Measurements from ENCODE around the gene PDHX.
A peak's percentile ranks its signal among the peaks of the same experiment; 100 is the strongest.
"Not testable (repeated sequence)": the region's sequence is repeated elsewhere in the genome, so short reads cannot be mapped to it uniquely, and the experiment has no call there.

The PDHX gene

DNA sequence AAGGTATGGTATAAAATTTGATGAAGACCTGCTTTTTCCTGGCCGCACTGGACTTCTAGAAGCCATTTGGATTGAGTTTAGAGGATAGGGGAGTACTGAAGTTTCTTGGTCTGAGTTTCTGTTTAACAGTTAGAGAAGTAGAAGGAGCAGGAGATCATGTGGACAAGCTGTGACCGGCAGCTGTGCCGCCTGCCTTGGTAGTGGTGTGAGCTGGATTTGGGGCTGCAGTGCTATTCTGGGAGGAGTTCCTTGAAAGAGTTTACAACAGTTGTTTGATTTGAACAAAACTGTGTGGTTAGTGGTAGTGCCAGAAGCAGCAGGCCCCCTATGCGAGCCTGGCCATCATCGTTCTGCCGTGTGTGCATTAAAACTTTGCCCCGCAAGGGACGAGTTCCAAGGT lies 105.2 kb downstream of the PDHX start:
- no peak for DNase-seq
- Mint-ChIP-seq H3K36me3 (ENCODE audit: low read depth) (peaks cover 8% of the 10 kb centered on the region), H3K27me3 (no peaks in the 10 kb centered on the region), H3K4me3 (no peak overlapping the region), H3K9me3 (peaks cover 26% of the 10 kb centered on the region), H3K4me1 (ENCODE audit: low read depth) (no peaks in the 10 kb centered on the region), H3K27ac (no peak overlapping the region)

- H3K36me3 Mint-ChIP-seq (ENCODE audit: low read depth); H3K4me3 Mint-ChIP-seq; DNase-seq; H3K27me3 Mint-ChIP-seq; H3K27ac Mint-ChIP-seq; H3K4me1 Mint-ChIP-seq (ENCODE audit: low read depth): not testable (repeated sequence)
- H3K9me3 Mint-ChIP-seq, result peaks cover 32% of the 10 kb centered on the region
Measured at GRCh38 chr11:35023940-35024339, 107.5 kb downstream of the PDHX start.

- not testable (repeated sequence) for DNase-seq; H3K27me3 Mint-ChIP-seq; H3K4me3 Mint-ChIP-seq; H3K27ac Mint-ChIP-seq; H3K36me3 Mint-ChIP-seq (ENCODE audit: low read depth)
- peaks cover 40% of the 10 kb centered on the region for H3K4me1 Mint-ChIP-seq (ENCODE audit: low read depth)
- H3K9me3 Mint-ChIP-seq, result peaks cover 28% of the 10 kb centered on the region
Measured at GRCh38 chr11:35028007-35028406, 111.6 kb downstream of the PDHX start.

DNA sequence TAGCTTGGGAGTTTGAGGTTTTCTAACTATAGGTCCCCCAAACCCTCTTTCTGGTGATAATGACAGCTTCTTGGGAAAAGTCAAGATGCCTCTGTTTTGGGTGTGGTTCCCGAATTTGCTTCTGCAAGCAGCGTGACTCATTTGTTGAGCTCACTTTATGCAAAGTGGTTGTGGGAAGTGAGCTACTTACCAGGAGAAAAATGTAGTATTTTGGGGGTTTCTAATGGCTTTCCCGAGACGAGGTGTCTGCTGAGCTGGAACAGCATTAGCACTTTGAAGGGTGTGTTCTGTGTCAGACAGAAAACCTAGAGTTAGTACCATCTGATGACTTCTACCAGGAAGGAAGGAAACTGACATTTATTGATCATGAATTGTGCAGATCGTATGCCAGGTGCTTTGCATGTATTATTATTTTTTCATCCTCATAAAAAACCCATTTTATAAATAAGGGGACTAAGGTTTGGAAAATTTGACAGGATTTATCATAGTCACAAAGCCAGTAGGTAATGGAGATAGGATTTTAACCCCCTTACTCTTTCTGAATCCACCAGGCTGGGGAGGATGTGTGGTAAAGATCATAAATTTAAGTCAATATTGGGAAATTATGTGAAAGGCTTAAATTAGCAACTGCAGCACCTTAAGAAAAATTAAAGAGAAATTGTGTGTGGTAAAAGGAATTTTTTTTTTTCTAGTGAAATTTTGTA lies 113.7 kb downstream of the PDHX start:
- DNase-seq, result no peak
- peaks cover 11% of the 10 kb centered on the region for H3K9me3 Mint-ChIP-seq
- no peaks in the 10 kb centered on the region for H3K27me3 Mint-ChIP-seq
- peak overlapping the region; percentile 68 for H3K4me3 Mint-ChIP-seq
- peaks cover 53% of the 10 kb centered on the region for H3K4me1 Mint-ChIP-seq (ENCODE audit: low read depth)
- no peaks in the 10 kb centered on the region for H3K36me3 Mint-ChIP-seq (ENCODE audit: low read depth)
- peak overlapping the region; percentile 95 for H3K27ac Mint-ChIP-seq

- no peaks in the 10 kb centered on the region for H3K27me3 Mint-ChIP-seq
- no peaks in the 10 kb centered on the region for H3K36me3 Mint-ChIP-seq (ENCODE audit: low read depth)
- H3K27ac Mint-ChIP-seq, result peak overlapping the region; percentile 95
- peaks cover 9% of the 10 kb centered on the region for H3K9me3 Mint-ChIP-seq
- peaks cover 59% of the 10 kb centered on the region for H3K4me1 Mint-ChIP-seq (ENCODE audit: low read depth)
- no peak for DNase-seq
- H3K4me3 Mint-ChIP-seq, result peak overlapping the region; percentile 68
Measured at GRCh38 chr11:35030716-35031213, 114.3 kb downstream of the PDHX start.

- Mint-ChIP-seq H3K4me3 (no peak overlapping the region), H3K9me3 (peaks cover 9% of the 10 kb centered on the region), H3K4me1 (ENCODE audit: low read depth) (peaks cover 64% of the 10 kb centered on the region), H3K27ac (peak overlapping the region; percentile 95), H3K36me3 (ENCODE audit: low read depth) (no peaks in the 10 kb centered on the region), H3K27me3 (no peaks in the 10 kb centered on the region)
- DNase-seq, result no peak
Measured at GRCh38 chr11:35031346-35031745, 114.9 kb downstream of the PDHX start.

- H3K4me1 Mint-ChIP-seq (ENCODE audit: low read depth), result peaks cover 70% of the 10 kb centered on the region
- peaks cover 9% of the 10 kb centered on the region for H3K9me3 Mint-ChIP-seq
- H3K27ac Mint-ChIP-seq, result no peak overlapping the region
- no peaks in the 10 kb centered on the region for H3K36me3 Mint-ChIP-seq (ENCODE audit: low read depth)
- no peak for DNase-seq
- no peak overlapping the region for H3K4me3 Mint-ChIP-seq
- no peaks in the 10 kb centered on the region for H3K27me3 Mint-ChIP-seq
Measured at GRCh38 chr11:35031867-35032266, 115.4 kb downstream of the PDHX start.

GRCh38 chr11:35033011-35033410 lies 116.6 kb downstream of the PDHX start:
- Mint-ChIP-seq H3K27me3 (no peaks in the 10 kb centered on the region), H3K36me3 (ENCODE audit: low read depth) (no peaks in the 10 kb centered on the region), H3K4me3 (no peak overlapping the region), H3K4me1 (ENCODE audit: low read depth) (peaks cover 73% of the 10 kb centered on the region), H3K27ac (no peak overlapping the region), H3K9me3 (peaks cover 11% of the 10 kb centered on the region)
- DNase-seq, result no peak

GRCh38 chr11:35034401-35034800 lies 118.0 kb downstream of the PDHX start:
- no peaks in the 10 kb centered on the region for H3K27me3 Mint-ChIP-seq
- no peak overlapping the region for H3K4me3 Mint-ChIP-seq
- H3K27ac Mint-ChIP-seq, result no peak overlapping the region
- H3K9me3 Mint-ChIP-seq, result peaks cover 7% of the 10 kb centered on the region
- DNase-seq, result no peak
- peaks cover 82% of the 10 kb centered on the region for H3K4me1 Mint-ChIP-seq (ENCODE audit: low read depth)
- H3K36me3 Mint-ChIP-seq (ENCODE audit: low read depth), result no peaks in the 10 kb centered on the region

GRCh38 chr11:35035894-35036408 lies 119.5 kb downstream of the PDHX start:
- no peak overlapping the region for H3K27ac Mint-ChIP-seq
- DNase-seq, result no peak
- no peaks in the 10 kb centered on the region for H3K36me3 Mint-ChIP-seq (ENCODE audit: low read depth)
- H3K4me3 Mint-ChIP-seq, result no peak overlapping the region
- H3K9me3 Mint-ChIP-seq, result peaks cover 7% of the 10 kb centered on the region
- H3K4me1 Mint-ChIP-seq (ENCODE audit: low read depth), result peaks cover 85% of the 10 kb centered on the region
- no peaks in the 10 kb centered on the region for H3K27me3 Mint-ChIP-seq

DNA sequence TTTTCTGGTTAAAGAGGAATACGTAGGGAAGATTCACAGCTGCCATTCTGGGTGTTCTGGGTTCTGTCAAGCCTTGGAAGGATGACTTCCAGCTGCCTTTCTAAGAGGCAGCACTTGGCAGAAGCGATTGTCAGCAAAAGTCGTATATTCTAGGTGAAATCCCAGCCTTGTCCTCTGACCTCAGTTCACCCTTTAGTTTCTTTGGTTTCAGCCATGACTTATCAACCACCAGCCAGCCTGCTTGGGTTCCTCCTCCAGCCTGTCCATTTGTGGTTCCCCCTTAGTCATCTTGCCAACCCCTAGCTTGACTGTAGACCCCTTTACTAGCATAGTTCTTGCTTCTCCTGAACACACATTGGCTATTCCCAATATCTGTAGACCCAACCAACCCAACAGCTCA lies 120.2 kb downstream of the PDHX start:
- Mint-ChIP-seq H3K27ac (peak overlapping the region; percentile 42), H3K4me3 (no peak overlapping the region), H3K27me3 (no peaks in the 10 kb centered on the region), H3K36me3 (ENCODE audit: low read depth) (no peaks in the 10 kb centered on the region), H3K9me3 (peaks cover 7% of the 10 kb centered on the region), H3K4me1 (ENCODE audit: low read depth) (peaks cover 84% of the 10 kb centered on the region)
- no peak for DNase-seq

GRCh38 chr11:35038211-35038928 lies 122.0 kb downstream of the PDHX start:
- Mint-ChIP-seq H3K4me1 (ENCODE audit: low read depth) (peaks cover 84% of the 10 kb centered on the region), H3K27me3 (no peaks in the 10 kb centered on the region), H3K9me3 (peaks cover 5% of the 10 kb centered on the region), H3K36me3 (ENCODE audit: low read depth) (no peaks in the 10 kb centered on the region), H3K4me3 (no peak overlapping the region), H3K27ac (no peak overlapping the region)
- no peak for DNase-seq

DNA sequence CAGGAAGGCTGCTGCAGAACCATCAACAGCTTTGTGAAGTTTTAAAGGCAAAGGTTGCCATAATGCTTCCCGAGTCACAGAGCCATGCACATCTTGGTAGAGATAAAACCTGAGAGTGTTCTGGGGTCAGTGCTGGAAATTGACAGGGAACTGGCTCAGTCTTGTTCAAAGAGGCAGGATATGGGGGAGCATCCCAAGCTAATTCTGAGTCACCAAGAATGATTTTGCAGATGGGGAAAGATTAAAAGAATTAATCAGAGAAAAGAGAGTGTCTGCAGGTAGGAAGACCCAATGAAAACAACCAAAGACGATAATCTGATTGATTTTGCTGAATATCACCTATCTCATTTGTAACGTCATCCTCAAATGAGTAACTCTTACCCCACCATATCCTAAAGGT lies 122.7 kb downstream of the PDHX start:
- Mint-ChIP-seq H3K4me3 (no peak overlapping the region), H3K36me3 (ENCODE audit: low read depth) (no peaks in the 10 kb centered on the region), H3K9me3 (peaks cover 5% of the 10 kb centered on the region), H3K27me3 (no peaks in the 10 kb centered on the region), H3K27ac (peak overlapping the region; percentile 11), H3K4me1 (ENCODE audit: low read depth) (peaks cover 78% of the 10 kb centered on the region)
- DNase-seq, result no peak

GRCh38 chr11:35040221-35040942 lies 124.0 kb downstream of the PDHX start:
- Mint-ChIP-seq H3K9me3 (peaks cover 5% of the 10 kb centered on the region), H3K27ac (peak overlapping the region; percentile 95), H3K36me3 (ENCODE audit: low read depth) (no peaks in the 10 kb centered on the region), H3K4me3 (peak overlapping the region; percentile 75), H3K27me3 (no peaks in the 10 kb centered on the region), H3K4me1 (ENCODE audit: low read depth) (peaks cover 83% of the 10 kb centered on the region)
- no peak for DNase-seq
